OCI-LY3 (cell line): ENCODE results near the gene CEP112.
"Not testable (repeated sequence)": the region's sequence is repeated elsewhere in the genome, so short reads cannot be mapped to it uniquely, and the experiment has no call there.

Experiments
- H2AFZ ChIP-seq: fragments of 200-600, 300-600 bp; shearing (Covaris generic); 2 replicates; pipeline ENCODE4 v1.6.0; 2014; ENCODE audit warnings: antibody characterized with exemption, low read depth, low read length
- H3K27ac ChIP-seq: fragments of 200-600, 300-600 bp; sonication (generic); 2 replicates; pipeline ENCODE4 v1.5.1; 2014; ENCODE audit warnings: mild to moderate bottlenecking, low read length, moderate library complexity, mixed read lengths
- H3K27me3 ChIP-seq: fragments of 200-600, 300-600 bp; sonication (generic); 2 replicates; pipeline ENCODE4 v1.6.1; 2014; ENCODE audit warnings: low read depth, low read length, mixed read lengths
- H3K36me3 ChIP-seq: fragments of 200-600, 300-600 bp; sonication (generic); replicated peaks from 2 replicates; pipeline ENCODE3; 2014; ENCODE audit warnings: low read depth, low read length, mixed read lengths
- H3K4me1 ChIP-seq: fragments of 300-600, 200-600 bp; sonication (generic); 2 replicates; pipeline ENCODE4 v1.6.1; 2014; ENCODE audit warnings: low read length, mixed read lengths
- H3K4me2 ChIP-seq: fragments of 200-600, 300-600 bp; sonication (generic); 2 replicates; pipeline ENCODE4 v1.6.1; 2014; ENCODE audit warnings: low read length, mixed read lengths
- H3K4me3 ChIP-seq: fragments of 300-600, 200-600 bp; sonication (generic); 2 replicates; pipeline ENCODE4 v1.5.1; 2014; ENCODE audit warnings: antibody characterized with exemption, mild to moderate bottlenecking, low read length, moderate library complexity
- H3K79me2 ChIP-seq: fragments of 300-600, 200-600 bp; shearing (Covaris generic); 2 replicates; pipeline ENCODE4 v1.6.1; 2014; ENCODE audit warnings: mild to moderate bottlenecking, low read length, mixed read lengths
- H3K9ac ChIP-seq: fragments of 300-600, 200-600 bp; shearing (Covaris generic); 2 replicates; pipeline ENCODE4 v1.6.0; 2014; ENCODE audit warnings: mild to moderate bottlenecking, low read length, moderate library complexity
- H3K9me3 ChIP-seq: fragments of 200-600, 300-600 bp; shearing (Covaris generic); 2 replicates; pipeline ENCODE4 v1.6.1; 2014; ENCODE audit warnings: low read length, mixed read lengths; ENCODE audit not compliant: insufficient read depth
- H4K20me1 ChIP-seq: fragments of 200-600, 300-600 bp; sonication (generic); 2 replicates; pipeline ENCODE4 v1.6.1; 2016; ENCODE audit warnings: low read length, mixed read lengths; ENCODE audit not compliant: insufficient read depth
- EZH2phosphoT487 ChIP-seq: fragments of 200-600 bp; shearing (Covaris generic); IDR thresholded peaks from 2 replicates; pipeline ENCODE4 v1.6.1; 2018; ENCODE audit warnings: antibody characterized with exemption, mixed run types, low read depth
- TF ChIP-seq, protein P1 (sequence below): fragments of 200-600, 300-600 bp; sonication (generic); IDR thresholded peaks from 2 replicates; pipeline ENCODE4 v1.5.1; 2014; ENCODE audit warnings: antibody characterized with exemption, low read length, low read depth

The CEP112 gene

DNA sequence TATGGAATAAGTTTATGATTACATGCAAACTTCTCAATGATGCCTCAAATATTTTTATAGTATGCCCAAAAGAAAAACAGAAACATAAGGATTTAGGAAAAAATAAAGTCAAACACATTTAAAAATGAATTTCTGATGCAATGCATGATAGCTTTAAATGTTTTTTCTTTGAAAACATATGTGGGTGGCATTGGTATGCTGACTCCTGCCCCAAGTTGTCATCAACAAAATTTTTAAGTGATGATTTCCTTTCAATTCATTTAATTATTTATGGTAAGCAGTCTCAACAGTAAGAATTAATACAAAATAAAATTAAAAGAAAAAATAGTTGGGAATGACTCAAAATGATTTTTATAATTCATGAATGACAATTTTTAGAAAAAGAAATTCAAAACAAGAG is 104.9 kb downstream of the CEP112 start:
- H3K36me3 ChIP-seq, result no peaks in the 10 kb centered on the region
- no peaks in the 10 kb centered on the region for H4K20me1 ChIP-seq
- H3K4me1 ChIP-seq, result no peaks in the 10 kb centered on the region
- TF ChIP-seq EZH2phosphoT487, result no peak
- TF ChIP-seq, protein P1, sequence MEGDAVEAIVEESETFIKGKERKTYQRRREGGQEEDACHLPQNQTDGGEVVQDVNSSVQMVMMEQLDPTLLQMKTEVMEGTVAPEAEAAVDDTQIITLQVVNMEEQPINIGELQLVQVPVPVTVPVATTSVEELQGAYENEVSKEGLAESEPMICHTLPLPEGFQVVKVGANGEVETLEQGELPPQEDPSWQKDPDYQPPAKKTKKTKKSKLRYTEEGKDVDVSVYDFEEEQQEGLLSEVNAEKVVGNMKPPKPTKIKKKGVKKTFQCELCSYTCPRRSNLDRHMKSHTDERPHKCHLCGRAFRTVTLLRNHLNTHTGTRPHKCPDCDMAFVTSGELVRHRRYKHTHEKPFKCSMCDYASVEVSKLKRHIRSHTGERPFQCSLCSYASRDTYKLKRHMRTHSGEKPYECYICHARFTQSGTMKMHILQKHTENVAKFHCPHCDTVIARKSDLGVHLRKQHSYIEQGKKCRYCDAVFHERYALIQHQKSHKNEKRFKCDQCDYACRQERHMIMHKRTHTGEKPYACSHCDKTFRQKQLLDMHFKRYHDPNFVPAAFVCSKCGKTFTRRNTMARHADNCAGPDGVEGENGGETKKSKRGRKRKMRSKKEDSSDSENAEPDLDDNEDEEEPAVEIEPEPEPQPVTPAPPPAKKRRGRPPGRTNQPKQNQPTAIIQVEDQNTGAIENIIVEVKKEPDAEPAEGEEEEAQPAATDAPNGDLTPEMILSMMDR, result no peak
- no peaks in the 10 kb centered on the region for H3K79me2 ChIP-seq
- no peaks in the 10 kb centered on the region for H3K27me3 ChIP-seq
- H2AFZ ChIP-seq, result 0 out of 2 replicates have a peak overlapping the region, but pooled peaks have one; percentile 18
- H3K4me2 ChIP-seq, result no peak overlapping the region
- no peak overlapping the region for H3K27ac ChIP-seq
- no peak overlapping the region for H3K9ac ChIP-seq
- no peak overlapping the region for H3K4me3 ChIP-seq
- no peaks in the 10 kb centered on the region for H3K9me3 ChIP-seq

DNA sequence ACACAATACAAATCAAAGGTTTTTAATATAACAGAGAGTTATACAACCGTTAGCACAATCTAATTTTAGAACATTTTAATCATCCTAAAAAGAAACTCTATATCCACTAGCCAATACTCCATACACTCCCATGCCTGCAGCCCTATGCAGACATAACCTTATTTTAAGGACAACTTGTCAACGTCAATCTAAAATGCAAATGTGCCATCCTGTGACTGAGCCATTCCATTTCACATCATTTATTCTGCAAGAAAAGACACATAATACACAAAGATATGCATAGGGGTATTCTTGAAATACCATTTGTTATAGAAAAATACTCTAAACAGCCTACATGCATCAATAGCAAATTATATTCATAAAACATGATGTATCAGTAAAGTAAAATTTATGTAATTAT is 106.7 kb downstream of the CEP112 start:
- no peaks in the 10 kb centered on the region for H3K4me1 ChIP-seq
- H3K27me3 ChIP-seq, result no peaks in the 10 kb centered on the region
- no peak overlapping the region for H2AFZ ChIP-seq
- no peaks in the 10 kb centered on the region for H3K9me3 ChIP-seq
- no peak overlapping the region for H3K27ac ChIP-seq
- no peaks in the 10 kb centered on the region for H4K20me1 ChIP-seq
- H3K4me2 ChIP-seq, result no peak overlapping the region
- TF ChIP-seq, protein P1, result no peak
- no peak for TF ChIP-seq EZH2phosphoT487
- H3K36me3 ChIP-seq, result no peaks in the 10 kb centered on the region
- H3K9ac ChIP-seq, result no peak overlapping the region
- no peaks in the 10 kb centered on the region for H3K79me2 ChIP-seq
- no peak overlapping the region for H3K4me3 ChIP-seq

DNA sequence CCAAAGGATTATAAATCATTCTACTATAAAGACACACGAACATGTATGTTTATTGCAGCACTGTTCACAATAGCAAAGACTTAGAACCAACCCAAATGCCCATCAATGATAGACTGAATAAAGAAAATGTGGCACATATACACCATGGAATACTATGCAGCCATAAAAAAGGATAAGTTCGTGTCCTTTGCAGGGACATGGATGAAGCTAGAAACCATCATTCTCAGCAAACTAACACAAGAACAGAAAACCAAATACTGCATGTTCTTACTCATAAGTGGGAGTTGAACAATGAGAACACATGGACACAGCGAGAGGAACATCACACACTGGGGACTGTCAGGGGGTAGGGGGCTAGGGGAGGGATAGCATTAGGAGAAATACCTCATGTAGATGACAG is 111.3 kb downstream of the CEP112 start:
- H3K27me3 ChIP-seq, H3K4me2 ChIP-seq, H3K36me3 ChIP-seq, H4K20me1 ChIP-seq, H3K4me1 ChIP-seq, H3K4me3 ChIP-seq, H3K9ac ChIP-seq, H2AFZ ChIP-seq, H3K27ac ChIP-seq, H3K9me3 ChIP-seq, H3K79me2 ChIP-seq: not testable (repeated sequence)

DNA sequence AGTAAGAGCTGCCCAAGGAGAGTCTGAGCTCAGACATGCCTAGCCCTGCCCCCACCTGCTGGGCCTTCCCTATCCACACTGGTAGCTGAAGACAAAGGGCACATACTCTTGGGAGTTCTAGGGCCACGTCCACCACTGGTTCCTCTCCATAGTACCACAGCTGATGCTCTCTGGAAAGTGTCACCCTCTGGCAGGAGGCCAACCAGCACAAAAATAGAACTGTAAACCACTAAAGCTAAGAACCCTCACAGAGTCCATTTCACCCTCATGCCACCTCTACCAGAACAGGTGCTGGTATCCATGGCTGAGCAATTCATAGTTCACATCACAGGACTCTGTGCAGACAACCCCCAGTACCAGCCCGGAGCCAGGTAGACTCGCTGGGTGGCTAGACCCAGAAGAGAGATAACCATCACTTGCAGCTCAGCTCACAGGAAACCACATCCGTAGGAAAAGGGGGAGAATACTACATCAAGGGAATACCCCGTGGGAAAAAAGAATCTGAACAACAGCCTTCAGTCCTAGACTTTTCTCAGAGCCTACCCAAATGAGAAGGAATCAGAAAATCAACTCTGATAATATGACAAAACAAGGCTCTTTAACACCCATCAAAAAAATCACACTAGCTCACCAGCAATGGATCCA is 115.3 kb downstream of the CEP112 start:
- no peak overlapping the region for H3K4me2 ChIP-seq
- H3K27me3 ChIP-seq, result no peaks in the 10 kb centered on the region
- no peaks in the 10 kb centered on the region for H3K36me3 ChIP-seq
- H3K9ac ChIP-seq, result no peak overlapping the region
- H3K27ac ChIP-seq, result no peak overlapping the region
- TF ChIP-seq, protein P1, result no peak
- TF ChIP-seq EZH2phosphoT487, result no peak
- no peaks in the 10 kb centered on the region for H3K4me1 ChIP-seq
- no peaks in the 10 kb centered on the region for H4K20me1 ChIP-seq
- no peaks in the 10 kb centered on the region for H3K79me2 ChIP-seq
- H3K4me3 ChIP-seq, result no peak overlapping the region
- no peak overlapping the region for H2AFZ ChIP-seq
- no peaks in the 10 kb centered on the region for H3K9me3 ChIP-seq

DNA sequence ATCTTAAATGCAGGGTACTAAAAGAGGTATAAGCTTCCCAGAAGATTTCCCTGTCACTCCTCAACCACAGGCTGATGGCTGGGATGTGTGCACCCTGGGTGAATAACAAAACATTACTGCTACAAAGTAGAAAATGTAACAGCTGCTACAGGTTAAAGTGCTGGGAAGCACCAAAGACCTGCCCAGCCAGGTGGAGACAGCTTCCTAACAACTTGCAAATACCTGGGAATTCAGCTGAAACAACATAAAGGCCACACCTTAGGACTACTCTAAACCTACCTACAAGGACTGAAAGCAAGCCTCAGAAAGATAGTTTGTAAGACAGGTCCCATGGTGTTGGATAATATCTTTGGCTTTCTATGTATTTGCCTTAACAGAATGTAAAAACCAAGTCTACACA is 118.5 kb downstream of the CEP112 start:
- Histone ChIP-seq H3K4me3 (no peak overlapping the region), H3K27me3 (no peaks in the 10 kb centered on the region), H3K4me1 (no peaks in the 10 kb centered on the region), H3K79me2 (no peaks in the 10 kb centered on the region), H3K9me3 (no peaks in the 10 kb centered on the region), H3K4me2 (no peak overlapping the region), H3K9ac (no peak overlapping the region), H3K27ac (no peak overlapping the region), H2AFZ (no peak overlapping the region), H3K36me3 (no peaks in the 10 kb centered on the region), H4K20me1 (no peaks in the 10 kb centered on the region)
- TF ChIP-seq, protein P1, result no peak
- no peak for TF ChIP-seq EZH2phosphoT487
